Left lobe of liver (tissue), 2 donors: ENCODE measurements around the gene KRTAP4-6. TPM values are rescaled to one million over a fixed set of nuclear protein-coding genes. Genes with fewer than 3 reads are reported as not detected.
"Not testable (repeated sequence)": the region's sequence is repeated elsewhere in the genome, so short reads cannot be mapped to it uniquely, and the experiment has no call there.

Experiments used
- ATAC-seq: fragments of 200-7000 bp; cut with Tn5 transposase; one replicate; pipeline ENCODE4 v1.9.1; 2020; ENCODE audit warnings: mild to moderate bottlenecking, moderate library complexity
- DNase-seq: peaks from one replicate; pipeline ENCODE4 v3.0.0-alpha.2; 2020; ENCODE audit warnings: low spot score
- total RNA-seq: library from RNA; stranded (reverse); gene quantifications from one replicate; pipeline ENCODE4 v1.2.1, GENCODE V29; 2021
- donor health status: DM: no; HTN: no; CAD: no; lungs with moderate emphysema.
- donor health status: DM: no; HTN: yes; CAD: no.

The KRTAP4-6 gene
- not detected for total RNA-seq

DNA sequence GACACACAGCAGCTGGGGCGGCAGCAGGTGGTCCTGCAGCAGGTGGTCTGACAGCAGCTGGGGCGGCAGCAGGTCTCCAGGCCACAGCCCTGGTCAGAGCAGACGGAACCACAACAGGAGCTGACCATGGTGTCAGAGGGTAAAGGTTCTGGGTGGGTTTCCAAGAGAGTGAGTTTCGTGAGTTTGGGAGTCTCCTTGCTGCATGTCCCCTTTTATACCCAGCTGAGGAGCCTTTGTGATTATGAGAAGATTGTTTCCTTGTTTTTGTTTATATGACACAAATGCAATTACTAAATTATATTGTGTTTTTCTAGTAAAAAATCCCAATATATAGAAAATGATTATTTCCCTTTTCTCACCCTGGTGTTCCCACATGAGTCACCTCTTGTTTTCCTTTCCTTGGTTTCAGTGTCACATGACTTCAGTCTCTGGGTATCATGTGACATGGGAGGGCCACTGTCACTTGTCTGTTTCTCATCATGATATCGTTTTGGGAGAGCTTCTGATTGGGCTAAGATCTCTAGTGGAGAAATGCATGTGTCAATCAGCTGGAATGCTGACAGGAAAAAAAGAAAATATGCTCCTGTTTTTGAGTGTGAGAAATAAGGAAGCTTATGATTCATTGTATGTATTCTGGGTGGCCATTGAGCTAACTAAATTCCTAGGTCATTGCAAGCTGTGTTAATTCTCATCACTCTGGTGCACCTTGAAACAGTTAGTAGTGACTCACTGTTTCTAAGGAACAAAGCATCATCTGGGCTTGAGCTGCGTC is at the start of gene KRTAP4-6:
Gene KRTAP4-6 (minus strand): TSS at position 185 of the 772 bp plus-strand sequence. CDS start 57 bp downstream, at position 128.
- DNase-seq: no peak
- no peak for ATAC-seq

- not testable (repeated sequence) for ATAC-seq, DNase-seq
Observed at GRCh38 chr17:41189837-41190318, 49.5 kb upstream of the KRTAP4-6 start, which contains the start of gene KRTAP9-1. Gene KRTAP9-1 (plus strand): TSS chr17:41189887. CDS start chr17:41189887, 0 bp downstream.

DNA sequence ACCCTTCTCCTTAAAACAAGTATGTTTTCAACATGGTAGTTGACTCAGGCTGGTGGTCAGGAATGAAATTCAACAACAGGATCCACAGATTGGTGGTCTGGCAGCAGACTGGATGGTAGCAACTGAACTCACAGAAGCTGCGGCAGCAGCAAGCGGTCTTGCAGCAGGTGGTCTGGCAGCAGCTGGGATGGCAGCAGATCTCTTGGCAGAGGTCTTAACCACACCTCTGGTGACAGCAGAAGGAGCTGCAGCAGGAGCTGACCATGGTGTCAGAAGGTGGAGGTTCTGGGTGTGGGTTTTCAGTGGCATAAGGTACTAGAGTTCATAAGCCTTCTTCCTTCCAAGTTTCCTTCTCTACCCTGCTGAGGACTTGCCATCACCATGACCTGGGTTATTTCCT is 46.5 kb upstream of the KRTAP4-6 start:
- DNase-seq (no peak), ATAC-seq (no peak)

DNA sequence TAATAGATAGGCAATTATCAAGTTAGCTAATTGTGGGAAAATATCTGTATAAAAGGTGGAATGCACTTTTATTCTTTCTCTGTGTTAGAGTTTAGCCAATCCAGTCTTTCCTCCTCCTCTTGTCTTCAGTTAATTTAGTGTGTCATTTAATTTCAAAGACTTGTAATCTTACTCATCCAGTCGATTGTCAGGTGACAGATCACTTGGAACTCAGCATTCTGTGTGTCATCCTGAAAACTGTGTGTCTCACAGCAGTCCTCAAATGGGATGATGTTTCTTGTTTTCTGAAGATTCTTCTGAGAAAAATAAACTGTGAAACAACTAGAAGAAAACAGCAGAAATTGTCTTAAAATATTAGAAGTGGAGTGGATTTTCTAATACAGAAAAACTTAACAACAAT is 44.7 kb upstream of the KRTAP4-6 start:
- ATAC-seq (no peak), DNase-seq (no peak)

DNA sequence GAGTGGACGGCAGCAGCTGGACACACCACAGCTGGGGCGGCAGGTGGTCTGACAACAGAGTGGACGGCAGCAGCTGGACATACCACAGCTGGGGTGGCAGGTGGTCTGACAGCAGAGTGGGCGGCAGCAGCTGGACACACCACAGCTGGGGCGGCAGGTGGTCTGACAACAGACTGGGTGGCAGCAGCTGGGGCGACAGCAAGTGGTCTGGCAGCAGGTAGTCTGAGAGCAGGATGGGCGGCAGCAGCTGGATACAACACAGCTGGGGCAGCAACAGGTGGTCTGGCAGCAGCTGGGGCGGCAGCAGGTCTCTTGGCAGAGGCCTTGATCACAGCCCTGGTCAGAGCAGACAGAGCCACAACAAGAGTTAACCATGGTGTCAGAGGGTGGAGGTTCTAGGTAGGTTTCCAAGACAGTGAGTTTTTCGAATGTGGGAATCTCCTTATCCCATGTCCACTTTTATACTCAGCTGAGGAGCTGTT is 44.2 kb upstream of the KRTAP4-6 start, which contains the start of gene KRTAP4-1:
Gene KRTAP4-1 (minus strand): TSS at position 432 of the 482 bp plus-strand sequence. CDS start 57 bp downstream, at position 375.
- ATAC-seq (no peak), DNase-seq (no peak)

- ATAC-seq: no peak
Observed at GRCh38 chr17:41178843-41179616, 38.7 kb upstream of the KRTAP4-6 start.

DNA sequence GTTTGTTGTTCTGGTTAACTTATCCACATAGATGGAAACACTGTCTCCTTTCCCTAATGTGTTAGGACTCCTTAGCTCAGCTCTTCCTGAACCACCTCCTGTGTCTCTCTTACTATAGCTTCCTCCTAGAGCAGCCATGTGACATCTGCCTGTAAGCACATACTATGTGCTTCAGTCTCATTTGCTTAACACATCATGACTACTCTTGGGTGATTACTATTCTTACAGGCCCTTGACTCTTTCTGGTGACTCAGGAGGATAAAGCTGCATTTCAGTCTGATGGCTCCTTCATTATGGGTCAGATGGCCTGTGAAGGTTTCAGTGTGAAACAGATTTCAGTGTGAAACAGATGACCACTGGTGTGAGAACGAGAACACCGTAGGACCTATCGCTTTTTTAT is 38.0 kb upstream of the KRTAP4-6 start:
- ATAC-seq (no peak), DNase-seq (no peak)

More at GRCh38 chr17:41178843-41179616, 38.7 kb upstream of the KRTAP4-6 start:
- DNase-seq: no peak

- DNase-seq: no peak
- ATAC-seq: no peak
Observed at GRCh38 chr17:41177727-41178271, 37.5 kb upstream of the KRTAP4-6 start, which contains the start of gene KRTAP4-2. Gene KRTAP4-2 (minus strand): TSS chr17:41178221. CDS start chr17:41178164, 57 bp downstream.

- no peak for ATAC-seq
- no peak for DNase-seq
Observed at GRCh38 chr17:41176744-41177387, 36.5 kb upstream of the KRTAP4-6 start.

DNA sequence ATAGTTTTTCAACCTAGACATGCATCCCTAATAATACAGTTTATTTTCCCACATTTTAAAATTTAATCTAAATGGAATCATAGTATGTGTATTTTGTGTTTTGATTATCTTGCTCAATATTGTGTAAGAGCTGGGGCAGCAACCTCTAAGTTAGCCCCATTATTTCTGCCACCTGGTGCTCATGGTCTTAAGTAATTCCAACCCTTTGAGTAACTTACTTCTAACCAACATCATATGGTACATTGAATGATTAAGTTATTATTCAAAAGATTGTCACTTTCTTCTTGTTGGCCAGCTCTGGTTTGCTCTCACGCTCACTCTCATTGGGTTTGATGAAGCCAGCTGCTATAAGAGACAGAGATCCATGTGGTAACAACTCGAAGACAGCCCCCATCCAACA is 31.5 kb upstream of the KRTAP4-6 start:
- ATAC-seq (no peak), DNase-seq (no peak)

GRCh38 chr17:41168121-41168520 is 27.8 kb upstream of the KRTAP4-6 start, which contains the start of gene KRTAP4-3:
Gene KRTAP4-3 (minus strand): TSS chr17:41168221. CDS start chr17:41168172, 49 bp downstream.
- no peak for DNase-seq
- no peak for ATAC-seq

DNA sequence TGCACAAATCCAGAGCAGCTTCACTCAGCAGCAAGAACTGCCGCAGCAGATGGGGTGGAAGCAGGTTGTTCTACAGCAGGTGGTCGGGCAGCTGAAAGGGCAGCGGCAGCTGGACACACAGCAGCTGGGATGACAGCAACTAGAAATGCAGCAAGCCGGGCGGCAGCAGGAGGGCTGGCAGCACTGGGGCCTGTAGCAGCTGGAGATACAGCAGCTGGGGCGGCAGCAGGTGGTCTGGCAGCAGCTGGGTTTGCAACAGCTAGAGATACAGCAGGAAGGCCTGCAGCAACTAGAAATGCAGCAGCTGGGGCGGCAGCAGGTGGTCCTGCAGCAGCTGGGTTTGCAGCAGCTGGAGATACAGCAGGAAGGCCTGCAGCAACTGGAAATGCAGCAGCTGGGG is 27.2 kb upstream of the KRTAP4-6 start:
- no peak for DNase-seq
- ATAC-seq: no peak

GRCh38 chr17:41163828-41164227 is 23.5 kb upstream of the KRTAP4-6 start:
- no peak for DNase-seq
- no peak for ATAC-seq

- ATAC-seq (no peak), DNase-seq (no peak)
Observed at GRCh38 chr17:41160648-41161047, 20.3 kb upstream of the KRTAP4-6 start, which contains the start of gene KRTAP4-4. Gene KRTAP4-4 (minus strand): TSS chr17:41160748. CDS start chr17:41160691, 57 bp downstream.

DNA sequence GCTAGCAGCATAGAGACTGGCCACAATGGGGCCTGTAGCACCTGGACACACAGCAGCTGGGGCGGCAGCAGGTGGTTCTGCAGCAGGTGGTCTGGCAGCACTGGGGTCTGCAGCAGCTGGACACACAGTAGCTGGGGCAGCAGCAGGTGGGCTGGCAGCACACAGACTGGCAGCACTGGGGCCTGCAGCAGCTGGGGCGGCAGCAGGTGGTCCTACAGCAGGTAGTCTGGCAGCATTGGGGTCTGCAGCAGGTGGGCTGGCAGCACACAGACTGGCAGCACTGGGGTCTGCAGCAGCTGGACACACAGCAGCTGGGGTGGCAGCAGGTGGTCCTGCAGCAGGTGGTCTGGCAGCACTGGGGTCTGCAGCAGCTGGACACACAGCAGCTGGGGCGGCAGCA is 19.8 kb upstream of the KRTAP4-6 start:
- not testable (repeated sequence) for ATAC-seq, DNase-seq

DNA sequence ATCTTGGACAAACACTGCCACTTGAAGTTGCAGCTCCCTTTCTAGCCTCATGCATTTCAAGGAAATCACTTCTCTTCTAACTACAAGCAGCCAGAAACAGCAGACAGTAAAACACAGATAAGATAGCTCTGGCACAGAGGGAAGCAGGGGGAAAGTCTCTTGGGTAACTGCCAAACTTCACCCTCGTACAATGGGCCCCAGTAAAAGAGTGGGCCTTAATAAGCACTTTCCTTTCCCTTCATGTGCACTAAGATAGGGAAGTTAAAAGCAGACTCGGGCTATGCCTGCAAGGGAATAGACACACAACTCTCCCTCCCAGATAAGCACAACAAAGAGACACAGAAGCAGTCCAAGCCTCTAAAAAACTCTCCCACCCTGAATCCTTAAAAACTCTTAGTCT is 13.5 kb upstream of the KRTAP4-6 start:
- ATAC-seq (no peak), DNase-seq (no peak)

- no peak for ATAC-seq
Observed at GRCh38 chr17:41151525-41151924, 11.2 kb upstream of the KRTAP4-6 start.

GRCh38 chr17:41150026-41150425 is 9.7 kb upstream of the KRTAP4-6 start:
- no peak for ATAC-seq

More at GRCh38 chr17:41151525-41151924, 11.2 kb upstream of the KRTAP4-6 start:
- no peak for DNase-seq

DNA sequence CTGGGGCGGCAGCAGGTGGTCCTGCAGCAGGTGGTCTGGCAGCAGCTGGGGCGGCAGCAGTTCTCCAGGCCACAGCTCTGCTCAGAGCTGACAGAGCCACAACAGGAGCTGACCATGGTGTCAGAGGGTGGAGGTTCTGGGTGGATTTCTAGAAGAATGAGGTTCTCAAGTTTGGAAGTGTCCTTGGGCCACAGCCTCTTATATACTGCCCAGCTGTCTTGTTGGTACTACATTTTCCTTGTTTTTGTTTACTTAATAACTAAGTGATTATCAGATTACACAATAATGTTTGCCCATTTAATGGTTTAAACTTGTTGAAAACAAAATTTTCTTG is 9.3 kb upstream of the KRTAP4-6 start, which contains the start of gene KRTAP4-5:
Gene KRTAP4-5 (minus strand): TSS at position 174 of the 334 bp plus-strand sequence. CDS start 58 bp downstream, at position 116.
- no peak for ATAC-seq

More at GRCh38 chr17:41150026-41150425, 9.7 kb upstream of the KRTAP4-6 start:
- DNase-seq: no peak

More for the DNA sequence above, 9.3 kb upstream of the KRTAP4-6 start, which contains the start of gene KRTAP4-5:
- DNase-seq: no peak
